Common myeloid progenitor, CD34-positive (primary cell): ENCODE measurements around the gene COL26A1.

Experiments
- CTCF ChIA-PET: fragments of 350-600 bp; sonication (Branson Sonifier 250); formaldehyde crosslinking; loops from one replicate; lab custom pipeline; 2021; ENCODE audit warnings: antibody characterized with exemption; lab: Charles Lee
- POLR2A ChIA-PET: fragments of 350-600 bp; sonication (Branson Sonifier 250); formaldehyde crosslinking; loops from one replicate; lab custom pipeline; 2021; ENCODE audit warnings: antibody characterized with exemption; lab: Charles Lee
- DNase-seq, 3 donors: peaks; one replicate each; pipeline versions ENCODE4 v3.0.0 to v3.0.0-alpha.2; 2013
- H3K27ac ChIP-seq, 2 experiments: 1 replicate in 1 of 2; 2 replicates in 1 of 2; pipeline ENCODE4 v1.7.0; 2013; ENCODE audit warnings: inconsistent platforms in 2 of 2, low read length in 2 of 2, mild to moderate bottlenecking in 2 of 2, low read depth in 1 of 2, moderate library complexity in 1 of 2; ENCODE audit not compliant: severe bottlenecking in 2 of 2, insufficient read depth in 1 of 2, poor library complexity in 1 of 2
- H3K27me3 ChIP-seq, 5 experiments: replicated peaks in 2 of 5; 1 replicate in 3 of 5; 2 replicates in 2 of 5; pipeline versions ENCODE4 v1.6.1 to v1.7.0; 2013; ENCODE audit warnings: low read length in 4 of 5, mild to moderate bottlenecking in 2 of 5, moderate library complexity in 2 of 5, inconsistent platforms in 1 of 5; ENCODE audit not compliant: insufficient read depth in 5 of 5, control insufficient read depth in 4 of 5
- H3K36me3 ChIP-seq, 4 experiments: 1 replicate in 2 of 4; 2 replicates in 2 of 4; pipeline versions ENCODE4 v1.6.1 to v1.7.0; 2013; ENCODE audit warnings: low read length in 3 of 4, control low read depth in 1 of 4, mild to moderate bottlenecking in 1 of 4; ENCODE audit not compliant: control insufficient read depth in 4 of 4, insufficient read depth in 4 of 4
- H3K4me1 ChIP-seq, 4 experiments: 1 replicate in 3 of 4; 2 replicates in 1 of 4; pipeline versions ENCODE4 v1.6.1 to v1.7.1; 2013; ENCODE audit warnings: low read length in 3 of 4, mild to moderate bottlenecking in 3 of 4, control low read depth in 1 of 4, inconsistent platforms in 1 of 4, moderate library complexity in 1 of 4; ENCODE audit not compliant: control insufficient read depth in 4 of 4, insufficient read depth in 4 of 4; ENCODE audit errors: control extremely low read depth in 1 of 4
- H3K4me3 ChIP-seq, 7 experiments: 1 replicate in 4 of 7; 2 replicates in 3 of 7; pipeline versions ENCODE4 v1.5.1 to v1.7.0; 2013; ENCODE audit warnings: mild to moderate bottlenecking in 7 of 7, low read length in 6 of 7, moderate library complexity in 6 of 7, inconsistent platforms in 2 of 7, low read depth in 2 of 7, control low read depth in 1 of 7; ENCODE audit not compliant: insufficient read depth in 4 of 7, control insufficient read depth in 1 of 7; ENCODE audit errors: extremely low read depth in 1 of 7
- H3K9me3 ChIP-seq, 5 experiments: 1 replicate in 4 of 5; 2 replicates in 1 of 5; pipeline versions ENCODE4 v1.6.1 to v1.7.1; 2013; ENCODE audit warnings: low read length in 4 of 5, mild to moderate bottlenecking in 2 of 5, inconsistent platforms in 1 of 5, low read depth in 1 of 5, moderate library complexity in 1 of 5; ENCODE audit not compliant: control insufficient read depth in 4 of 5, insufficient read depth in 2 of 5; ENCODE audit errors: control extremely low read depth in 1 of 5
- WGBS: methylation state at CpG from one replicate; pipeline ENCODE4 v1.1.5; 2013; ENCODE audit not compliant: insufficient coverage; 5-methylcytosine and 5-hydroxymethylcytosine counted together

COL26A1 gene

DNA sequence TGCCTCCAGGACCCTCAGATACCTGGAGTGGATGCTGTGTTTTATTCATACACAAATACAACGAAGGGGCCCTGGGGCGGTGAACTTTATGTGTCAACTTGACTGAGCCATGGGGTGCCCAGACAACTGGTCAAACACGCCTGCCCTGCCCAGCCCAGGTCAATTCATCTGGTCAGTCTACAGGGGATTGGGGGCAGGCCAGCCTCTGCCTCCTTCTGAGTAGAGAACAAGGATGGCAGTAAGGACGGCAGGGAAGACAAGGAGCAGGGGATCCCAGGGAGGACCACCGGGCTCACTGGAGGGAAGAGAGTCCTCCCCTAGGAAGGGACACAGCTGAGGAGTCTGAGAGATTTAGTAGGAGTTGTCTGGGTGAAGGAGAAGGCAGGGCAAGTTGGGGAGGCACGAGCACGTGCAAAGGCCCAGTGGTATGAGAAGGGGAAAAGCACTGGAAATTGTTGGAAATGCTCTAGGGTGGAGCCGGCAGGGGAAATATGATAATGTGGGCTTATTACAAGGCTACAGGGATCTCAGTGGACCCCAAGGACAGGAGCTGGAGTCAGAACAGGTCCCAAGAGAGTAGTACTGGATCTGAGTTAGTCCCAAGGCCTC lies 203.0 kb downstream of the COL26A1 start:
- ChIA-PET CTCF (interaction anchor here (0.8 to 1.4 kb wide), 2 partner anchors 18 to 21 kb away, joined by 3 read pairs; no protein-coding TSS in a partner anchor), POLR2A (no interaction called here)
- WGBS = 86% methylated on average over 8 of the region's 8 CpGs
- Histone ChIP-seq H3K27me3 (no peaks in the 10 kb centered on the region), H3K4me3 (no peak overlapping the region), H3K36me3 (no peaks in the 10 kb centered on the region), H3K4me1 (peaks cover 0 to 27% (median 19%) of the 10 kb centered on the region in 4 experiments), H3K9me3 (peaks cover 0 to 2% (median 0%) of the 10 kb centered on the region in 5 experiments), H3K27ac (no peak overlapping the region)
- DNase-seq = no peak

GRCh38 chr7:101567230-101567629 lies 204.6 kb downstream of the COL26A1 start:
- H3K4me3 ChIP-seq = no peak overlapping the region
- 98% methylated on average over 6 of the region's 7 CpGs for WGBS
- ChIA-PET CTCF (interaction anchor here (1.1 to 1.4 kb wide), 3 partner anchors 11 to 36 kb away, joined by 3 read pairs; no protein-coding TSS in a partner anchor), POLR2A (no interaction called here)
- H3K36me3 ChIP-seq = no peaks in the 10 kb centered on the region
- H3K4me1 ChIP-seq = peaks cover 0 to 23% (median 19%) of the 10 kb centered on the region in 4 experiments
- DNase-seq = peak in 1 of 3 donors; percentile 54
- H3K27ac ChIP-seq = no peak overlapping the region
- no peaks in the 10 kb centered on the region for H3K27me3 ChIP-seq
- H3K9me3 ChIP-seq = peaks cover 0 to 11% (median 2%) of the 10 kb centered on the region in 5 experiments

GRCh38 chr7:101572156-101572555 lies 209.5 kb downstream of the COL26A1 start:
- no peak for DNase-seq
- no CpG with 5 or more reads among the region's 2 CpGs for WGBS
- POLR2A ChIA-PET = no interaction called here
- H3K27me3 ChIP-seq = no peaks in the 10 kb centered on the region
- H3K9me3 ChIP-seq = peaks cover 0 to 21% (median 2%) of the 10 kb centered on the region in 5 experiments
- no peak overlapping the region for H3K4me3 ChIP-seq
- no peak overlapping the region for H3K27ac ChIP-seq
- H3K4me1 ChIP-seq = peaks cover 0 to 5% (median 3%) of the 10 kb centered on the region in 4 experiments
- CTCF ChIA-PET = interaction anchor here (1.1 to 1.2 kb wide), 2 partner anchors 12 to 31 kb away, joined by 3 read pairs; no protein-coding TSS in a partner anchor
- no peaks in the 10 kb centered on the region for H3K36me3 ChIP-seq

DNA sequence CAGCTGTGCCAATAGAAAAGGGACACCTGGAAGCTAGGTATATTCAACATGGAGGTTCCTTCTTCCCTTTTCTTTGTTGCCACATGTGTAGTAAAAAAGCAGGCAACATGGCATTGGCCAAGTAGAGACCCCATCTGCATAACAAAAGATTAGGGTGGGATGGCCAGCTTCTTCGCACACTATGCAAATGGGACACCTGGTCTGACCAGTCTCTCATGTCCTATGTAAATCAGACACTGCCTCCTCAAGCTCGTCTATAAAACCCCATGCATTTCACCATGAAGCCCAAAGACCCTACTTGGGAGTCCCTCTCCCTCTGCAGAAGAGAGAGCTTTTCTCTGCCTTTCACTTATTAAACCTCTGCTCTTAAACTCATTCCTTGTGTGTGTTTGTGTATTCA lies 212.5 kb downstream of the COL26A1 start:
- Histone ChIP-seq H3K4me3 (no peak overlapping the region), H3K27ac (no peak overlapping the region), H3K27me3 (no peaks in the 10 kb centered on the region), H3K36me3 (no peaks in the 10 kb centered on the region), H3K9me3 (peaks cover 0 to 22% (median 2%) of the 10 kb centered on the region in 5 experiments), H3K4me1 (peaks cover 0 to 11% (median 4%) of the 10 kb centered on the region in 4 experiments)
- 83% methylated on average over 2 of the region's 2 CpGs for WGBS
- ChIA-PET CTCF (interaction anchor here (0.6 to 1.2 kb wide), 3 partner anchors 14 to 191 kb away, joined by 3 read pairs; no protein-coding TSS in a partner anchor), POLR2A (no interaction called here)
- no peak for DNase-seq

- CTCF ChIA-PET = interaction anchor here (0.6 to 1.2 kb wide), 3 partner anchors 14 to 190 kb away, joined by 3 read pairs; no protein-coding TSS in a partner anchor
- Histone ChIP-seq H3K4me3 (no peak overlapping the region), H3K4me1 (peaks cover 0 to 11% (median 4%) of the 10 kb centered on the region in 4 experiments), H3K9me3 (peaks cover 0 to 22% (median 2%) of the 10 kb centered on the region in 5 experiments), H3K27ac (no peak overlapping the region), H3K36me3 (no peaks in the 10 kb centered on the region), H3K27me3 (no peaks in the 10 kb centered on the region)
- POLR2A ChIA-PET = no interaction called here
- DNase-seq = no peak
These were observed 213.0 kb downstream of the COL26A1 start for GRCh38 chr7:101575721-101576120.

DNA sequence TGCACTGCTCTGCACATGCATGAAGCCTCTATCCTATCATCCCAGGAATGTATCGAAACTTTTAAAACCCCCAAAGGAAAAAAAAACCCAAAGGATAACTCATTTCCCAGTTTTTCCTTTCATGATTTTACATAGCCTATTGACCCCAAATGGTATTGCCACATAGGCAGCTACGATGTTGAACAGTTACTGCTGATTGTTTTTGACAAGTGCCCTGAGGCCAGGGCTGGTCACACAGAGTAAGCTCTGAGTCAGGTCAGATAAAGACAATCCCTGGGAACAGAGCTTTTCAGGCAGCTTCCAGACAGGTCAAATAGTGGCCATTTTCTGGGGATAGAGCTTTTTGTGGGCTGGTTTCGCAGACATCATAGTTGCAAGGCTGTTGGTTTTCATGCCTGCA lies 214.3 kb downstream of the COL26A1 start:
- no peaks in the 10 kb centered on the region for H3K36me3 ChIP-seq
- H3K27me3 ChIP-seq = no peaks in the 10 kb centered on the region
- CTCF ChIA-PET = interaction anchor here (0.6 kb wide), 1 partner anchor 28 kb away, joined by 3 read pairs; no protein-coding TSS in a partner anchor
- POLR2A ChIA-PET = no interaction called here
- H3K9me3 ChIP-seq = peaks cover 0 to 13% (median 2%) of the 10 kb centered on the region in 5 experiments
- no peak overlapping the region for H3K4me3 ChIP-seq
- no peak overlapping the region for H3K27ac ChIP-seq
- no peak for DNase-seq
- H3K4me1 ChIP-seq = peaks cover 0 to 11% (median 4%) of the 10 kb centered on the region in 4 experiments
- WGBS = 88% methylated on average over 2 of the region's 3 CpGs

DNA sequence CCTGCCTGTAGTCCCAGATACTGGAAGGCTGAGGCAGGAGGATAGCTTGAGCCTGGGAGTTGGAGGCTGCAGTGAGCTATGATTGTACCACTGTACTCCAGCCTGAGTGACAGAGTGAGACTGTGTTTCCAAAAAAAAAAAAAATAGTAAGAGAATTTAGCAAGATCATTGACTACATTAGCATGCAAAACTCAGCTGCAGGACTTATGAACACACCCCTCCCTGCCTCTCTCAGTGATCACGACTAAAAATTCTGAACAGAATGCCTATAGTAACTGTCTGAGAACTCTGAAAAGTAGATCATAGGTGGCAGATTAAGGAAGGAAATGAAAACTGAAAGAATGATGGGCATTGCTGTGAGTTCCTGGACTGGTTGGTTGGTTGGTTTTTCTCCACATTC lies 215.9 kb downstream of the COL26A1 start:
- Histone ChIP-seq H3K9me3 (peaks cover 0 to 6% (median under 1%) of the 10 kb centered on the region in 5 experiments), H3K36me3 (no peaks in the 10 kb centered on the region), H3K4me3 (no peak overlapping the region), H3K4me1 (peaks cover 0 to 11% (median 4%) of the 10 kb centered on the region in 4 experiments), H3K27ac (no peak overlapping the region), H3K27me3 (no peaks in the 10 kb centered on the region)
- ChIA-PET POLR2A (interaction anchor here (0.6 kb wide), 1 partner anchor 9 kb away, joined by 3 read pairs; no protein-coding TSS in a partner anchor), CTCF (interaction anchor here (1.2 kb wide), 1 partner anchor 11 kb away, joined by 3 read pairs; no protein-coding TSS in a partner anchor)
- peak in 2 of 3 donors; percentile 53 for DNase-seq
- WGBS = no CpG with 5 or more reads among the region's 1 CpG
